HG02840 (cell line): Measurements from ENCODE around the gene BLNK.
"Not testable (repeated sequence)": the region's sequence is repeated elsewhere in the genome, so short reads cannot be mapped to it uniquely, and the experiment has no call there.

ENCODE experiments used
- ATAC-seq: cut with Tn5 transposase; IDR thresholded peaks from one replicate; pipeline ENCODE4 v1.9.1; 2021; ENCODE audit warnings: mild to moderate bottlenecking, moderate library complexity, moderate number of reproducible peaks; ENCODE audit not compliant: unreplicated experiment, low FRiP score

BLNK gene

GRCh38 chr10:96271016-96271815, at the start of gene BLNK:
BLNK (minus strand) TSS chr10:96271569; CDS start chr10:96271398, 171 bp downstream.
- ATAC-seq, result peak; percentile 59

GRCh38 chr10:96319754-96320474, 48.5 kb upstream of the BLNK start:
- no peak for ATAC-seq

GRCh38 chr10:96317067-96317833, 45.9 kb upstream of the BLNK start:
- ATAC-seq, result no peak

- no peak for ATAC-seq
Observed at GRCh38 chr10:96313344-96313743, 42.0 kb upstream of the BLNK start.

DNA sequence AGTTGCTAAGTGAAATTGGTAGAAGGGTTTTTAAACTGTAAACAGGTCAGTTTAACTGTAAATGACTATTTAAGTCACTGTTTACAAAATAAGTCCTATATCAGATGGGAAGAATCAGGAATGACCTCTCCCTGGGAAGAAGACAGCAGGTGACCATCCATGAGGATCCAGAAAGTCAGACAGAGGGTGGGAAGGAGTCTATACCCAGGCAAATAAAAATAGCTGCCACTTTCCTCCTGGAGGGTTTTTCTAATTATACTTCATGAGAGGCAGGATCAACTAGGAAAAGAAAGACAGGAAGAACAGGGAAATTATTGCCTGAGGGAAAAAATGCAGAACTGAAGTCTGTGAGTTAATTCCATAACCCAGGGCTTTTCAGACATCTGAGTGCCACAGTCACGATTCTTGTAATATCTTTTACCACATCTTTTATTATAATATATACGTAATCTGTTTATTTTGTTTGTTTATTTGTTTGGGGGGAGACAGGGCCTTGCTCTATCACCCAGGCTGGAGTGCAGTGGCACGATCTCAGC, 39.9 kb upstream of the BLNK start:
- ATAC-seq, result no peak

DNA sequence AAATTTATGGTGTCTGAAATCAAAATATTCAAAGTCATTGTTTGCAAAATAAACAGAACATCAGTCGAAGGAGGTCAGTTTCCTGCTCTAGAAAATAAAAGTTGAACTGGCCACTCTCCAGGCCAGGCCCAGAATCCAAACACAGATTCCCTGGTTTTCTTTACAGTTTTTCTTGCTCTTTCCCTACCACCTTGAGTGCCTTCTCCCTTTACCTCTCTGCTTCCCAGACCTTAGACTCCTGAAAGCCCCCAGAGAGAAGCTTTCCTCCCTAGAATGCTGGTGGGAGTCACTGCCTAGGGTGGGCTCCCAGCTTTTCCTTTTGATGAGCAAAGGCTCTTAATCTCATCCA, 38.9 kb upstream of the BLNK start:
- ATAC-seq, result no peak

DNA sequence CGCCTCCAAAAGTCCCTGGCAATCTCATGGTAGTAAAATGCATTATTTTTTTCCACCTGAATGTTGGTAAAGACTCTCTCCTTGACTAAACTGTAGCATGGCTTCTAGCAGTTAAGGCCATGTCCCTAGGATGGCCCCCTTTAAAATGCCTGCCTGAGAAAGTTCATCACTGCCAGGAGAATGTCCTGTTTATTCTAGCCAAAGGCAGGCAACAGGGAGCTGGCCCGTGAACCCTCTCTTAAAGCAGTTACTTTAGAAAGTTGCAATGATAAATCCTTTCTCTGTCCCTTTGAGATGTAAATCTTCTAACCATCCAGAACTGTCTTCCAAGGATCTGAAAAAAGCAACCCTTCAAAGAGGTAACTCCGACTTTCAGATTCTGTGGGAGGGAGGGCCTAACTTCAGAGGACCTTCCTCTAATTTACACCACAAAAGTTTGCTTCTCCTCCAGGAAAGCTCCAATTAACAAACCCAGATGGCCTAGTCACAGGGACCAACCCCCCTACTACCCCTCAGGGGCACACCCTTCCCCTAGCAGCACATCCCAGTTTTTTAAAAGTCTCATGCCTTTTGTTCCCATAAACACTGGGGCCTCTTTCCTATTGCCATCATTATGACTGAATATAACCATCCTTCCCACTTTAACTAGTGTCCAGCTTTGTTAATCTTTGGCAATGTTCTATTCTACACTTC, 38.4 kb upstream of the BLNK start:
- ATAC-seq, result no peak

DNA sequence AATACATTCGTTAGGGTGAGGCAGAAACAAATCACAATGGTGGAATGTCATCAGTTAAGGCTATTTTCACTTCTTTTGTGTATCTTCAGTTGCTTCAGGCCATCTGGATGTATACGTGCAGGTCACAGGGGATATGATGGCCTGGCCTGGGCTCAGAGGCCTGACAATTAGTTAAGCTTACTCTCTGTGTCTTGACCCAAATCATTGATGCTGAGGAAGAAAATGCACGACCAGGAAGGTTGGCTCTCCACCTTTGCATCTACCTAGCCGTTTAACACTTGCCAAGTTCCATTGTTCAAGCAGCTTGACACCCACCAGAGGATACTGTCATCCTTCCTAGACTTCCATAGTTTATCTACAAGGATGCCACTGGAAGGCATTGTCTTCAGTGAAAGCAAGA, 37.5 kb upstream of the BLNK start:
- ATAC-seq, result not testable (repeated sequence)

DNA sequence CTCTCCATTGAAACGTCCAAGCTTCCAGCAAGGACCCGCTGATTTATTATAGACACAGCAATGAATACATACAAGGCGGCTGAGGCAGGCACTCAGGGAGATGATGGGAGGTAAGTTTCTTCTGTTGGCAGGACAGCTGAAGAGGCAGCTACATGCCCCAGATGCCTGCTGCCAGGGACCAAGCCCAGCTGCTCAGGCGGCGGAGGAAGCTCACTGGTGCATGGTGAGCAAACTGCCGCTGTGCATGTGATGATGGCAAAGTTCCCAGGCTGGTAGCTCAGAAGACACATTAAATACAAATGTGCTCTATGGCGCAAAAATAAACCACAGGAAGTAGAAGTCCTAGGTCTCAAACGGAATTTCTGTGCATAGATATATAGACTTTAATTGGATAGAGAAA, 35.1 kb upstream of the BLNK start:
- ATAC-seq, result no peak

DNA sequence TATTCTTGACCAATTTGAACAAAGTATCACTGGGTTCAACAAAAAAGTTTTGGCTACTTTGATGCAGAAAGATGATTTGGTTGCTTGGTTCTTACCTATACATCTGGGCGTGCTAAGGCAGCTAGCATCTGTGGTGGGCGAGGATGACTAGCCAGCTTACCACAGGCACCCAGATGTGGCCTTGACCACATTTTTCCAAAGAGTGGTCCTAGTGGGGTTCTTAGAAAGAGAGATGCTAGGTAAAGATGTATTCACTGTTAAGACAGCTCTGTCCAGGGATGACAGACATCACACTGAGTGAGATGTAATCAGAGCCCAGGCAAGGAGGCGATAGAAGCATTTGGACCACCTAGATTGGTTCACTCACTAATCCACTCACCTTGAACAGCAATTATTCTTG, 33.6 kb upstream of the BLNK start:
- ATAC-seq, result no peak

DNA sequence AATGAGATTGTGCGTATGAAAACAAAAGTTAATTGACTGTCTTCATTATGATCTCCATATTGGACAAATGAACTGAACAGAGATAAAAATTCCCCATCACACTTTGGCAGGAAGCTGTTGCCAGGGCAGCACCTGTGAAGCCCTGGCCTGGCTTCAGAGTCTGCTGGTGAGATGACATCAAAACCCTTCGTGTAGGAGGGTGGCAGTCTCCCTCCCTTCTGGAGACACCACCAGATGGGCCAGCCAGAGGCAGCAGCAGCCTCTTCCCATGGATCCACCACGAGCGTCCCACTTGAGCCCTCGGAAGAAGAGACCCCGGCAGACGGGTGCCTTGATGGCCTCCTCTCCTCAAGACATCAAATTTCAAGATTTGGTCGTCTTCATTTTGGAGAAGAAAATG, 32.9 kb upstream of the BLNK start, which contains the start of gene DNTT:
Gene DNTT (plus strand): TSS at position 205 of the 400 bp plus-strand sequence. CDS start 64 bp downstream, at position 269.
- no peak for ATAC-seq

- ATAC-seq, result no peak
Observed at GRCh38 chr10:96301616-96302015, 30.2 kb upstream of the BLNK start.

DNA sequence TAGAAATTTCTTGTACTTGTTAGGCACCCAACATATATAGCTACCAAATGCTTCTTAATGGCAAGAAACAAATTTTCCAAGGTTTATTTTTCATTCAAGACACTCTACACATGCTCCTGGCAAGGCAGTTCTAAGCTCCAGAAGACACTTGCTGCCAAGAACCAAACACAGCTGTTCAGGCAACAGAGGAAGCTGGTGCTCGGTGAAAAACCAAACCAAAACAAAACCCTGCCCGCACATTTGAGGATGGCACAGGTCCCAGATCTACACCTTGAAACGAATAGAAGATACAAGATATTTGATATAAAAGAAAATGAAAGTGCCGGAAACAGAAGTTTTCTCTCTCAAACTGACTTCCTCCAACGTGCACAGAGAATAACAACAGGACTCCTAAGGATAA, 28.0 kb upstream of the BLNK start:
- no peak for ATAC-seq

DNA sequence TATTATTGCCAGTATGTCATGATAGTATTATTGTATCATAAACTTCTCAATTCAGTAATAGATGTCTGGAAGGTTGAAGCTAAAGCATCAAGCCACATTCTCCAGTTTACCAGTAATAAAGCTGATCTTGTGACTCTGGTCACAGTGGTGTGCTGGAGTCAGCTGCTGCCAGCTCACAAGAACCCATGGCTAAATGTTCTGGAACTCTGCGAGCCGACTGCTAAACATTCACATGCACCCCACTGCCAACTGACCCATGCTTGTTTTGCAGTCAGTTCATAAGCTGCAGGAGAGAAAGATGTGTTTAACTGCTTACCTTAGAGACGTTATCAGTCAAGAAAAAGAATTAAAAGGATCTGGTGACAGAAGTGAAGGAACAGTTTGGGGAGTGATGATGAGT, 27.0 kb upstream of the BLNK start:
- ATAC-seq, result no peak

- no peak for ATAC-seq
Observed at GRCh38 chr10:96297486-96297885, 26.1 kb upstream of the BLNK start.

DNA sequence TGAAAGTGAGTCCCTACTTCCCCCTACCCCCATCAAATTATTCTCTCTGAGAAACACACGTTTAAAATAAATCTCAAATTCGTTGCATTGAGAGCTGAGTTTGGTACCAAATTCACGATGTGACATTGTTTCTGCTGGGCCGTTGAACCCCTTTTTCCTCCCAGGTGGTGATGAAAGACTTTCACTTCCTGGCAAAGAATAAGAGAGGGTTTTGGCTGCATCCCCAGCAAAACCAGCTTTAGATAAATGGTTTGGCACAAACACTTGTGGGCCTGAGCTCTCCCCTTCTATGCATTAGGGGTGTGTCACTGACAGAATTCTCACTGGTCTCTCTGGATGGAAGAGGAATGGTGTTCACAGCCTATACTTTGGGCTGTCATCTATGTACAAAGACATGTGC, 24.1 kb upstream of the BLNK start:
- ATAC-seq, result no peak

GRCh38 chr10:96292971-96293920, 21.9 kb upstream of the BLNK start:
- ATAC-seq, result peak; percentile 44

GRCh38 chr10:96290368-96291133, 19.2 kb upstream of the BLNK start:
- ATAC-seq, result no peak
